Endothelial cell of hepatic sinusoid (primary cell): ENCODE results near the gene CFAP299.
"Not testable (repeated sequence)": the region's sequence is repeated elsewhere in the genome, so short reads cannot be mapped to it uniquely, and the experiment has no call there.

Source experiments
- in situ Hi-C: cut with HindIII; loops from 2 replicates; pipeline ENCODE4 v1.10.0; 2017; ENCODE audit warnings: low sequenced_read_pairs

Gene CFAP299

GRCh38 chr4:80335554-80336358 lies at the start of gene CFAP299:
Gene CFAP299, plus strand, starts transcription at chr4:80335730.
- in situ Hi-C loops = loop anchor here (10.0 to 25.0 kb wide), 2 partner anchors 121 to 423 kb away; no protein-coding TSS in a partner anchor

GRCh38 chr4:80286451-80286850 lies 49.1 kb upstream of the CFAP299 start:
- in situ Hi-C loops = no loop called here

- in situ Hi-C loops = not testable (repeated sequence)
Measured at GRCh38 chr4:80290665-80291064, 44.9 kb upstream of the CFAP299 start.

GRCh38 chr4:80294206-80294605 lies 41.3 kb upstream of the CFAP299 start:
- in situ Hi-C loops = no loop called here

GRCh38 chr4:80295336-80295735 lies 40.2 kb upstream of the CFAP299 start:
- in situ Hi-C loops = no loop called here

- in situ Hi-C loops = no loop called here
Measured at GRCh38 chr4:80295826-80296225, 39.7 kb upstream of the CFAP299 start.

GRCh38 chr4:80301884-80302283 lies 33.6 kb upstream of the CFAP299 start:
- in situ Hi-C loops = no loop called here

- in situ Hi-C loops = no loop called here
Measured at GRCh38 chr4:80302616-80303223, 32.8 kb upstream of the CFAP299 start.

- in situ Hi-C loops = no loop called here
Measured at GRCh38 chr4:80305466-80305865, 30.1 kb upstream of the CFAP299 start.

- in situ Hi-C loops = no loop called here
Measured at GRCh38 chr4:80306260-80306659, 29.3 kb upstream of the CFAP299 start.

- in situ Hi-C loops = no loop called here
Measured at GRCh38 chr4:80307183-80307735, 28.3 kb upstream of the CFAP299 start.

GRCh38 chr4:80307774-80308465 lies 27.6 kb upstream of the CFAP299 start:
- in situ Hi-C loops = no loop called here

GRCh38 chr4:80308466-80308822 lies 27.1 kb upstream of the CFAP299 start:
- in situ Hi-C loops = no loop called here

GRCh38 chr4:80309294-80310004 lies 26.1 kb upstream of the CFAP299 start:
- in situ Hi-C loops = no loop called here

GRCh38 chr4:80311130-80311529 lies 24.4 kb upstream of the CFAP299 start:
- in situ Hi-C loops = no loop called here

- in situ Hi-C loops = no loop called here
Measured at GRCh38 chr4:80312124-80312523, 23.4 kb upstream of the CFAP299 start.

- in situ Hi-C loops = no loop called here
Measured at GRCh38 chr4:80313627-80314026, 21.9 kb upstream of the CFAP299 start.

- in situ Hi-C loops = not testable (repeated sequence)
Measured at GRCh38 chr4:80315848-80316247, 19.7 kb upstream of the CFAP299 start.

GRCh38 chr4:80321341-80321740 lies 14.2 kb upstream of the CFAP299 start:
- in situ Hi-C loops = no loop called here

GRCh38 chr4:80321776-80322175 lies 13.8 kb upstream of the CFAP299 start:
- in situ Hi-C loops = no loop called here

- in situ Hi-C loops = no loop called here
Measured at GRCh38 chr4:80322716-80323115, 12.8 kb upstream of the CFAP299 start.
